Vagina (tissue), 2 donors: ENCODE data around the gene HSPA4L.

ENCODE experiments used
- CTCF ChIP-seq, 3 experiments: fragments of 450-650 bp in 2 of 3; fragments of 200-600 bp in 1 of 3; sonication (generic) in 1 of 3; IDR thresholded peaks; one replicate each; pipeline ENCODE4 v1.5.1; 2017 to 2019; ENCODE audit warnings: antibody characterized with exemption in 3 of 3, mild to moderate bottlenecking in 2 of 3, moderate library complexity in 2 of 3
- POLR2A ChIP-seq, 2 donors: fragments of 450-650 bp; IDR thresholded peaks; one replicate each; pipeline ENCODE4 v1.6.1; 2017; ENCODE audit warnings: antibody characterized with exemption in 2 of 2, mild to moderate bottlenecking in 2 of 2, moderate library complexity in 2 of 2
- POLR2AphosphoS5 ChIP-seq, 2 donors: sonication (generic); formaldehyde crosslinking; IDR thresholded peaks; one replicate each; pipeline ENCODE4 v1.9.0; 2017; ENCODE audit warnings: antibody characterized with exemption in 2 of 2, mild to moderate bottlenecking in 2 of 2, low read depth in 1 of 2; ENCODE audit not compliant: insufficient read depth in 1 of 2

- TF ChIP-seq CTCF (IDR thresholded peaks at IDR 0.05) (no peak), POLR2A (IDR thresholded peaks at IDR 0.05) (no peak), POLR2AphosphoS5 (IDR thresholded peaks at IDR 0.05; ENCODE audit: insufficient read depth in 1 of 2, low read depth in 1 of 2) (no peak)
Observed at GRCh38 chr4:127777487-127777886, 4.6 kb upstream of the HSPA4L start.
